GM23338 (cell line): ENCODE results near the gene C5orf34. TPM values are rescaled to one million over a fixed set of nuclear protein-coding genes. Genes with fewer than 3 reads are reported as not detected.
A peak's percentile ranks its signal among the peaks of the same experiment; 100 is the strongest.

Experiments
- ATAC-seq: fragments of 200-7000 bp; cut with Tn5 transposase; 3 replicates; pipeline ENCODE4 v1.9.1; 2020
- DNase-seq: peaks from one replicate; pipeline ENCODE4 v3.0.0-alpha.2; 2015; ENCODE audit warnings: low spot score
- H2AFZ ChIP-seq: fragments of 200-600 bp; sonication (generic); 2 replicates; pipeline ENCODE4 v1.8.0; 2016; ENCODE audit warnings: antibody characterized with exemption, mild to moderate bottlenecking, moderate library complexity
- H3F3A ChIP-seq: fragments of 200-600 bp; sonication (generic); replicated peaks from 2 replicates; pipeline ENCODE4 v1.8.0; 2017; ENCODE audit warnings: antibody characterized with exemption, mixed run types, low read depth
- H3K27ac ChIP-seq: fragments of 200-600 bp; sonication (generic); 2 replicates; pipeline ENCODE4 v1.6.1; 2016; ENCODE audit warnings: low read depth
- H3K27me3 ChIP-seq: fragments of 200-600 bp; sonication (generic); 2 replicates; pipeline ENCODE4 v1.8.0; 2016; ENCODE audit warnings: mild to moderate bottlenecking, mixed run types, moderate library complexity; ENCODE audit not compliant: insufficient read depth
- H3K36me3 ChIP-seq: fragments of 200-600 bp; sonication (generic); 2 replicates; pipeline ENCODE4 v1.8.0; 2016; ENCODE audit warnings: mild to moderate bottlenecking; ENCODE audit not compliant: insufficient read depth
- H3K4me1 ChIP-seq: fragments of 200-600 bp; sonication (generic); 2 replicates; pipeline ENCODE4 v1.8.0; 2016; ENCODE audit warnings: mild to moderate bottlenecking, moderate library complexity; ENCODE audit not compliant: insufficient read depth
- H3K4me2 ChIP-seq: fragments of 200-600 bp; sonication (generic); 2 replicates; pipeline ENCODE4 v1.7.1; 2017; ENCODE audit warnings: mixed run types
- H3K4me3 ChIP-seq: fragments of 200-600 bp; sonication (generic); 2 replicates; pipeline ENCODE4 v1.6.1; 2016; ENCODE audit warnings: mixed run types
- H3K79me2 ChIP-seq: fragments of 200-600 bp; sonication (generic); replicated peaks from 2 replicates; pipeline ENCODE4 v1.8.0; 2017; ENCODE audit warnings: mild to moderate bottlenecking; ENCODE audit not compliant: insufficient read depth
- H3K9me2 ChIP-seq: fragments of 200-600 bp; sonication (generic); 2 replicates; pipeline ENCODE4 v1.8.0; 2017; ENCODE audit not compliant: insufficient read depth
- H4K20me1 ChIP-seq: fragments of 200-600 bp; sonication (generic); replicated peaks from 2 replicates; pipeline ENCODE4 v1.8.0; 2017; ENCODE audit warnings: mild to moderate bottlenecking; ENCODE audit not compliant: insufficient read depth
- H3K27ac Mint-ChIP-seq: 2 replicates; pipeline ENCODE4 v1.8.0; 2020; ENCODE audit warnings: inconsistent platforms, mild to moderate bottlenecking, moderate library complexity, mixed read lengths
- H3K27me3 Mint-ChIP-seq: 3 replicates; pipeline ENCODE4 v1.8.0; 2022; ENCODE audit warnings: low read depth, mild to moderate bottlenecking, moderate library complexity, mixed read lengths, inconsistent platforms; ENCODE audit not compliant: insufficient read depth, poor library complexity
- H3K36me3 Mint-ChIP-seq: 3 replicates; pipeline ENCODE4 v1.8.0; 2021; ENCODE audit warnings: low read depth, mild to moderate bottlenecking, inconsistent platforms, moderate library complexity, mixed read lengths
- H3K4me1 Mint-ChIP-seq: 3 replicates; pipeline ENCODE4 v1.8.0; 2020; ENCODE audit warnings: mild to moderate bottlenecking, inconsistent platforms, mixed read lengths
- H3K4me3 Mint-ChIP-seq: 3 replicates; pipeline ENCODE4 v1.8.0; 2021; ENCODE audit warnings: moderate library complexity, mild to moderate bottlenecking, inconsistent platforms, mixed read lengths
- H3K9me3 Mint-ChIP-seq: 3 replicates; pipeline ENCODE4 v1.8.0; 2020; ENCODE audit warnings: moderate library complexity, mild to moderate bottlenecking, inconsistent platforms, mixed read lengths
- CREB1 ChIP-seq: fragments of 250-450 bp; sonication (Bioruptor Pico); IDR thresholded peaks from 2 replicates; pipeline ENCODE4 v1.5.0; 2020; ENCODE audit warnings: low read depth, mild to moderate bottlenecking, moderate library complexity
- CTCF ChIP-seq, 2 experiments: fragments of 200-600 bp in 1 of 2; sonication (generic) in 1 of 2; conservative IDR thresholded peaks; 2 replicates each; pipeline versions ENCODE4 v1.5.1 to v1.6.1; 2016 to 2017; ENCODE audit warnings: antibody characterized with exemption in 2 of 2, low read depth in 2 of 2, mild to moderate bottlenecking in 2 of 2, moderate library complexity in 1 of 2
- EZH2 ChIP-seq: fragments of 200-600 bp; sonication (generic); IDR thresholded peaks from one replicate; pipeline ENCODE4 v1.8.0; 2017; ENCODE audit warnings: antibody characterized with exemption, mild to moderate bottlenecking, low read depth; ENCODE audit not compliant: unreplicated experiment
- JUNB ChIP-seq: IDR thresholded peaks from one replicate; pipeline ENCODE4 v1.6.1; 2016; ENCODE audit warnings: antibody characterized with exemption; ENCODE audit not compliant: unreplicated experiment
- REST ChIP-seq: IDR thresholded peaks from one replicate; pipeline ENCODE4 v1.6.1; 2018; ENCODE audit warnings: antibody characterized with exemption; ENCODE audit not compliant: unreplicated experiment
- STAT1 ChIP-seq: IDR thresholded peaks from one replicate; pipeline ENCODE4 v1.6.1; 2016; ENCODE audit warnings: antibody characterized with exemption; ENCODE audit not compliant: unreplicated experiment
- ZNF114 ChIP-seq: fragments of 250-450 bp; sonication (Bioruptor Pico); IDR thresholded peaks from 2 replicates; pipeline ENCODE4 v1.5.0; 2020; ENCODE audit warnings: mild to moderate bottlenecking, moderate library complexity
- polyA plus RNA-seq: library from polyadenylated mRNA; unstranded; fragments of >200 nt; fragmentation: Nextera tagmentation; extraction: Ambion mirVana; gene quantifications from 2 replicates; pipeline ENCODE4 v1.2.1, GENCODE V29; 2016
- total RNA-seq: library from RNA; depleted of rRNA; stranded (reverse); fragments of >200 nt; shearing (Covaris generic); gene quantifications from 2 replicates; pipeline ENCODE4 v1.2.3, GENCODE V29; 2014

Gene C5orf34
- total and polyA plus RNA-seq, 2 experiments from 2014 or later: 12.2 to 15.3 TPM

- DNase-seq (peak; percentile 27), ATAC-seq (no peak)
- Mint-ChIP-seq H3K36me3 (peaks cover 2% of the 10 kb centered on the region; the same call in 1 of the 3 replicates), H3K27ac (peak overlapping the region; percentile 99), H3K9me3 (no peaks in the 10 kb centered on the region; the same call in 2 of the 3 replicates), H3K27me3 (peaks cover 8% of the 10 kb centered on the region), H3K4me3 (peak overlapping the region; percentile 92), H3K4me1 (peaks cover 10% of the 10 kb centered on the region; the same call in 2 of the 3 replicates)
- no peaks in the 10 kb centered on the region for H3K36me3 ChIP-seq
- H4K20me1 ChIP-seq: no peaks in the 10 kb centered on the region
- no peak for TF ChIP-seq CREB1 (CRISPR knock-in tag)
- H3K4me3 ChIP-seq: peak overlapping the region; percentile 73
- H3K79me2 ChIP-seq: peaks cover 18% of the 10 kb centered on the region
- peaks cover 13% of the 10 kb centered on the region for H3K4me1 ChIP-seq
- peak overlapping the region; percentile 60; the same call in 1 of the 2 replicates for H2AFZ ChIP-seq
- peak overlapping the region; percentile 77 for H3K4me2 ChIP-seq
- H3K27ac ChIP-seq: peak overlapping the region; percentile 92
- no peaks in the 10 kb centered on the region for H3K9me2 ChIP-seq
- no peaks in the 10 kb centered on the region for H3K27me3 ChIP-seq
- H3F3A ChIP-seq: no peaks in the 10 kb centered on the region
Measured at GRCh38 chr5:43482490-43483297, 32.3 kb downstream of the C5orf34 start.

- Histone ChIP-seq H3K36me3 (peaks cover 4% of the 10 kb centered on the region), H3K27me3 (no peaks in the 10 kb centered on the region), H3K79me2 (peaks cover 23% of the 10 kb centered on the region), H3K27ac (no peak overlapping the region; the same call in 1 of the 2 replicates), H3K4me3 (no peak overlapping the region), H3K9me2 (no peaks in the 10 kb centered on the region), H3F3A (no peaks in the 10 kb centered on the region), H3K4me2 (no peak overlapping the region), H4K20me1 (peaks cover 7% of the 10 kb centered on the region; the same call in 1 of the 2 replicates), H2AFZ (no peak overlapping the region), H3K4me1 (no peaks in the 10 kb centered on the region)
- peaks cover 74% of the 10 kb centered on the region for H3K36me3 Mint-ChIP-seq
- H3K4me3 Mint-ChIP-seq: no peak overlapping the region
- peaks cover 33% of the 10 kb centered on the region for H3K9me3 Mint-ChIP-seq
- H3K27me3 Mint-ChIP-seq: no peaks in the 10 kb centered on the region
- H3K4me1 Mint-ChIP-seq: no peaks in the 10 kb centered on the region
- H3K27ac Mint-ChIP-seq: no peak overlapping the region
- no peak for ATAC-seq
- DNase-seq: peak; percentile 10
- TF ChIP-seq REST (no peak), ZNF114 (CRISPR knock-in tag) (no peak), JUNB (no peak), STAT1 (no peak), CTCF (conservative IDR thresholded peaks at IDR 0.05; ENCODE audit: low read depth in 2 of 2) (peak; percentile 43 to 48), EZH2 (no peak)
Measured at GRCh38 chr5:43469671-43470391, 45.1 kb downstream of the C5orf34 start.
